ENCODE data around the gene ANXA5. TPM values are rescaled to one million over a fixed set of nuclear protein-coding genes. Genes with fewer than 3 reads are reported as not detected.

The ANXA5 gene
- total and polyA plus RNA-seq, 2 experiments from 2014 or later, result 129 to 181 TPM

DNA sequence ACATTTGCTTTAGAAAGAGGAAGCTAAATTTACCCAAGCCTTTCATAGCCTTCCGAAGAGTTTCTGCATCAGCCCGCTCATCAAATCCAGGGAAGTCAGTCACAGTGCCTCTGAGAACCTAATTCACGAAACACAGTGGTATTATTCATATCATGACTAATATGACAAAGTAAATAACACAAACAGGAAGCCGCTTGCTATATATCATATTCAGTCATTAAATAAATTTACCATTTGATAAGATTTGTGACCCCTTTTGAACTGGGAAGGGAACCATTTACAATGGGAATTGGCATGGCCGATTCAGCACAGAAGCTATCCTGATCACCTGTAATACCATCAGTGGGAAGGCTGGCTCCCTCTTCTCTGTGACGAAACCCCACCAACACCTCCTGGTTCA lies 10.5 kb downstream of the ANXA5 start (continued):
- TF ChIP-seq, protein P1, sequence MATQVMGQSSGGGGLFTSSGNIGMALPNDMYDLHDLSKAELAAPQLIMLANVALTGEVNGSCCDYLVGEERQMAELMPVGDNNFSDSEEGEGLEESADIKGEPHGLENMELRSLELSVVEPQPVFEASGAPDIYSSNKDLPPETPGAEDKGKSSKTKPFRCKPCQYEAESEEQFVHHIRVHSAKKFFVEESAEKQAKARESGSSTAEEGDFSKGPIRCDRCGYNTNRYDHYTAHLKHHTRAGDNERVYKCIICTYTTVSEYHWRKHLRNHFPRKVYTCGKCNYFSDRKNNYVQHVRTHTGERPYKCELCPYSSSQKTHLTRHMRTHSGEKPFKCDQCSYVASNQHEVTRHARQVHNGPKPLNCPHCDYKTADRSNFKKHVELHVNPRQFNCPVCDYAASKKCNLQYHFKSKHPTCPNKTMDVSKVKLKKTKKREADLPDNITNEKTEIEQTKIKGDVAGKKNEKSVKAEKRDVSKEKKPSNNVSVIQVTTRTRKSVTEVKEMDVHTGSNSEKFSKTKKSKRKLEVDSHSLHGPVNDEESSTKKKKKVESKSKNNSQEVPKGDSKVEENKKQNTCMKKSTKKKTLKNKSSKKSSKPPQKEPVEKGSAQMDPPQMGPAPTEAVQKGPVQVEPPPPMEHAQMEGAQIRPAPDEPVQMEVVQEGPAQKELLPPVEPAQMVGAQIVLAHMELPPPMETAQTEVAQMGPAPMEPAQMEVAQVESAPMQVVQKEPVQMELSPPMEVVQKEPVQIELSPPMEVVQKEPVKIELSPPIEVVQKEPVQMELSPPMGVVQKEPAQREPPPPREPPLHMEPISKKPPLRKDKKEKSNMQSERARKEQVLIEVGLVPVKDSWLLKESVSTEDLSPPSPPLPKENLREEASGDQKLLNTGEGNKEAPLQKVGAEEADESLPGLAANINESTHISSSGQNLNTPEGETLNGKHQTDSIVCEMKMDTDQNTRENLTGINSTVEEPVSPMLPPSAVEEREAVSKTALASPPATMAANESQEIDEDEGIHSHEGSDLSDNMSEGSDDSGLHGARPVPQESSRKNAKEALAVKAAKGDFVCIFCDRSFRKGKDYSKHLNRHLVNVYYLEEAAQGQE (IDR thresholded peaks at IDR 0.05; ENCODE audit: unreplicated experiment), result no peak
- TF ChIP-seq, protein P2, sequence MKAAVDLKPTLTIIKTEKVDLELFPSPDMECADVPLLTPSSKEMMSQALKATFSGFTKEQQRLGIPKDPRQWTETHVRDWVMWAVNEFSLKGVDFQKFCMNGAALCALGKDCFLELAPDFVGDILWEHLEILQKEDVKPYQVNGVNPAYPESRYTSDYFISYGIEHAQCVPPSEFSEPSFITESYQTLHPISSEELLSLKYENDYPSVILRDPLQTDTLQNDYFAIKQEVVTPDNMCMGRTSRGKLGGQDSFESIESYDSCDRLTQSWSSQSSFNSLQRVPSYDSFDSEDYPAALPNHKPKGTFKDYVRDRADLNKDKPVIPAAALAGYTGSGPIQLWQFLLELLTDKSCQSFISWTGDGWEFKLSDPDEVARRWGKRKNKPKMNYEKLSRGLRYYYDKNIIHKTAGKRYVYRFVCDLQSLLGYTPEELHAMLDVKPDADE (IDR thresholded peaks at IDR 0.05), result no peak
- TF ChIP-seq EZH2phosphoT487 (IDR thresholded peaks at IDR 0.05; ENCODE audit: unreplicated experiment) (no peak), STAT1 (IDR thresholded peaks at IDR 0.05; ENCODE audit: unreplicated experiment) (no peak), EZH2 (IDR thresholded peaks at IDR 0.05; ENCODE audit: low read depth, unreplicated experiment) (no peak), ZNF114 (CRISPR knock-in tag; IDR thresholded peaks at IDR 0.05) (no peak), POLR2AphosphoS5 (IDR thresholded peaks at IDR 0.05; ENCODE audit: low read depth) (no peak), ZNF331 (CRISPR knock-in tag; IDR thresholded peaks at IDR 0.05; ENCODE audit: low read depth) (no peak)

DNA sequence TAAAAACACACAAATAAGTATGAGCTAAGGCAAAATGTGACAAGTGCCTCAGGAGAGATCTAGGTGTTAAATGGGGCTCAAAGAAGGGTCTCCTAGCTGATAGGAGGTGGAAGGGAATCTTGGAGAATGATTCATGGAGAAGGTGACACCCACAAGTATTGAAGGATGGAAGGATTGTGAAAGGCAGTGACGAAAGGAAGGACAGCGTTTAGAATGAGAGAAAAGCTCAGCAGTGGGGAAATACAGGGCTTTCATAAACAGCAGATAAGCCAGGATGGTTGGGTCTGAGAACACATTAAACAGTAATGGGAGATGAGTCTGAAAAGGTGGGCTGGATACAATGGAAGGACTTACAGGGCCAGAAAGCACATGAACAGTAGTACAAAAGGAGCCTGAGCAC lies 11.5 kb downstream of the ANXA5 start:
- no peak overlapping the region for H3K27ac ChIP-seq (ENCODE audit: low read depth)
- peaks cover 26% of the 10 kb centered on the region for H3K4me1 ChIP-seq (ENCODE audit: insufficient read depth)
- H4K20me1 ChIP-seq (replicated peaks; ENCODE audit: insufficient read depth), result no peaks in the 10 kb centered on the region; the same call in 1 of the 2 replicates
- ATAC-seq (no peak), DNase-seq (ENCODE audit: low spot score) (no peak)
- H3K9me2 ChIP-seq (ENCODE audit: insufficient read depth), result 0 out of 2 replicates have a peak, but pooled peaks cover 4% of the 10 kb centered on the region
- H3K36me3 Mint-ChIP-seq (ENCODE audit: low read depth), result peaks cover 21% of the 10 kb centered on the region
- no peak overlapping the region for H3K4me2 ChIP-seq
- peaks cover 30% of the 10 kb centered on the region for H3K79me2 ChIP-seq (replicated peaks; ENCODE audit: insufficient read depth)
- no peak overlapping the region for H3K4me3 ChIP-seq
- no peaks in the 10 kb centered on the region for H3K9me3 Mint-ChIP-seq
- no peaks in the 10 kb centered on the region for H3K27me3 ChIP-seq (ENCODE audit: insufficient read depth)
- H3F3A ChIP-seq (replicated peaks; ENCODE audit: low read depth), result no peaks in the 10 kb centered on the region
- peaks cover 7% of the 10 kb centered on the region for H3K4me1 Mint-ChIP-seq
- TF ChIP-seq NANOG (IDR thresholded peaks at IDR 0.05; ENCODE audit: borderline replicate concordance), result no peak
- no peak for TF ChIP-seq ZNF331 (CRISPR knock-in tag; IDR thresholded peaks at IDR 0.05; ENCODE audit: low read depth)
- no peak for TF ChIP-seq EZH2 (IDR thresholded peaks at IDR 0.05; ENCODE audit: low read depth, unreplicated experiment)
- TF ChIP-seq, protein P1 (IDR thresholded peaks at IDR 0.05; ENCODE audit: unreplicated experiment), result no peak
- TF ChIP-seq EZH2phosphoT487 (IDR thresholded peaks at IDR 0.05; ENCODE audit: unreplicated experiment), result no peak
- TF ChIP-seq, protein P2 (IDR thresholded peaks at IDR 0.05), result no peak
- TF ChIP-seq POLR2AphosphoS5 (IDR thresholded peaks at IDR 0.05; ENCODE audit: low read depth), result no peak
- H3K36me3 ChIP-seq (ENCODE audit: insufficient read depth), result peaks cover 8% of the 10 kb centered on the region
- H3K27me3 Mint-ChIP-seq (ENCODE audit: insufficient read depth, low read depth, poor library complexity), result no peaks in the 10 kb centered on the region
- no peak overlapping the region for H3K4me3 Mint-ChIP-seq
- H3K27ac Mint-ChIP-seq, result peak overlapping the region; percentile 68
- no peak overlapping the region for H2AFZ ChIP-seq
